GM18511 (cell line): ENCODE results near the gene PHF5A.

ENCODE experiments used
- ATAC-seq: cut with Tn5 transposase; IDR thresholded peaks from one replicate; pipeline ENCODE4 v1.9.1; 2021; ENCODE audit warnings: mild to moderate bottlenecking, moderate library complexity; ENCODE audit not compliant: unreplicated experiment

PHF5A gene

DNA sequence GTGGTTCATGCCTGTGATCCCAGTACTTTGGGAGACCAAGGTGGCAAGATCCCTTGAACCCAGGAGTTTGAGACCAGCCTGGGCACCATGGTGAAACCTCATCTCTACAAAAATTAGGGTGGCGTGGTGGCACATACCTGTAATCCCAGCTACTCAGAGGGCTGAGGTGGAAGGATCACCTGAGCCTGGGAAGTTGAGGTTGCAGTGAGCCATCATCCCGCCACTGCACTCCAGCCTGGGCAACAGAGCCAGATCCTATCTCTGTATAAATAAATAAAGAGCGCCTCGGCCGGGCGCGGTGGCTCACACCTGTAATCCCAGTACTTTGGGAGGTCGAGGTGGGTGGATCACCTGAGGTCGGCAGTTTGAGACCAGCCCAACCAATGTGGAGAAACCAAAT lies 49.8 kb downstream of the PHF5A start:
- no peak for ATAC-seq

DNA sequence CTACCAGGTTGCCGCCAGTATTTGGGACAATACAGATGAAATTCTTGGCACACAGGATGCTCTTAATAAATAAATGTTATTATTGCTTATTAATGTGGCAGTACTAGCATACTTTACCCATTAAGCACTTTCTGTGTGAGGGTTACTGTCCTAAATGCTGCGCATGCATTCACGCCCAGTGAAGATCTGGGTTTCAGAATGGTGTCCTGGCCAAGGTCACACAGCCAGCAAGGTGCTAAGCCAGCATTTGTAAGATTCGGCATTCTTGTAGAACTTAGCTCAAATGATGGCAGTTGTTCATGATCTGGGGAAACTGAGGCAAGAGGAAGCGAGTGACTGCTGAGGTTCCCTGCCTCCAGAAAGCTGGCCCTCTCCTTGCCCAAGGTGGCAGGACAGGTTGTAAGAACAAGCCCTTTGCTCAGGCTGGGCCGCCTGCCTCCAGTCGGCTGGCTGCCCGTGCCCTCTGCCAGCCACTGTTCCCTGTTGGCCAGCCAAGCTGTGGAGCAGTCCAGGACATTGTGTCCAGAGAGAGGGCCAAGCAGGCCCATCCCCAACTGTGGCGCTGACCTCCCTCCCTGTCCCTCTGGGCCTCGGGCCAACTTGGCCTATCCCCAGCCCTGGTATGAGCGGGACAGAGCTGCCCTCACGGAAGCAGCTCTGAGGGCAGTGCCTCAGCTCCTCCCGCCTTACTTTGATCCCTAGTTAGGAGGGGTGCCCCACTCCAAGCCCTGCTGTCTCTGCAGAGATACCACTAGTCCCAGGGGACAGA lies 50.7 kb downstream of the PHF5A start:
- no peak for ATAC-seq

DNA sequence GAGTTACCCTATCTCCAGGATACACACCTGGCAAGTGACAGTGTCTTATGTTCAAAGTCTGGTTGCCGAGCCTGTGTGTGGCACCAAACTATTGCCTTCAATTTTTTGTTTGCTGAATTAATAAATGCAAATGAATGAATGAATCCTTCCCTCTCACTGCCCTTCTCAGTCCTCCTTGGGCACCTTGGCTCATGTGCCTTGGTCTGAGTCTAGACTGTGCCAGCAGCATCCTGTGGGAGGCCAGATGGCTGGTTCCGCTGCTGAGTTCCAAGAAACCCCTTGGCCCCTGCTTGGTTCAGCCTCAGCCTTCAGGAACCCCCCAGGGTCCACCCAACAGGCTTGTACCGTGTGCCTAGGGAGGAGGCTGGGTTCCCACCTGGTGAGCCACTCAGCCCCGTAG lies 52.9 kb downstream of the PHF5A start:
- ATAC-seq = no peak

- ATAC-seq = no peak
Observed at GRCh38 chr22:41411021-41411851, 57.3 kb downstream of the PHF5A start.

GRCh38 chr22:41410311-41410751 lies 58.2 kb downstream of the PHF5A start:
- no peak for ATAC-seq
